ENCODE results near the gene SELP.

GRCh38 chr1:169588112-169588511, 41.8 kb downstream of the SELP start:
- no peak for TF ChIP-seq USF2 (IDR thresholded peaks at IDR 0.05; ENCODE audit: borderline replicate concordance, low read depth, low read length)
- no peak for TF ChIP-seq CTCF (IDR thresholded peaks at IDR 0.05)
- no peak for TF ChIP-seq FOXJ3 (CRISPR knock-in tag; IDR thresholded peaks at IDR 0.05)
- TF ChIP-seq REST (IDR thresholded peaks at IDR 0.05; ENCODE audit: low read depth, low read length) = no peak
- TF ChIP-seq RAD21 (IDR thresholded peaks at IDR 0.05; ENCODE audit: low read length) = no peak

Data from SK-N-SH (cell line).